Liver (tissue), 9 donors: Measurements from ENCODE around the gene OR7G2. TPM values are rescaled to one million over a fixed set of nuclear protein-coding genes. Genes with fewer than 3 reads are reported as not detected.

ENCODE experiments used
- DNase-seq: peaks from one replicate; pipeline ENCODE4 v3.0.0-alpha.2; 2017; ENCODE audit warnings: low spot score
- H3K27ac ChIP-seq, 2 donors: one replicate each; pipeline ENCODE4 v1.7.0; 2013; ENCODE audit warnings: inconsistent platforms in 2 of 2, low read length in 2 of 2, control low read depth in 1 of 2, low read depth in 1 of 2, mild to moderate bottlenecking in 1 of 2
- H3K27me3 ChIP-seq, 4 donors: one replicate each; pipeline versions ENCODE4 v1.6.1 to v1.7.0; 2013; ENCODE audit warnings: low read length in 3 of 4, inconsistent platforms in 1 of 4, mild to moderate bottlenecking in 1 of 4, moderate library complexity in 1 of 4; ENCODE audit not compliant: control insufficient read depth in 4 of 4, insufficient read depth in 4 of 4
- H3K36me3 ChIP-seq, 4 donors: one replicate each; pipeline versions ENCODE4 v1.6.1 to v1.7.0; 2013; ENCODE audit warnings: low read length in 3 of 4, mild to moderate bottlenecking in 3 of 4, low read depth in 1 of 4, moderate library complexity in 1 of 4; ENCODE audit not compliant: control insufficient read depth in 4 of 4, insufficient read depth in 3 of 4
- H3K4me1 ChIP-seq, 4 donors: one replicate each; pipeline versions ENCODE4 v1.6.1 to v1.7.0; 2013; ENCODE audit warnings: low read length in 3 of 4, mild to moderate bottlenecking in 3 of 4, moderate library complexity in 1 of 4; ENCODE audit not compliant: control insufficient read depth in 4 of 4, insufficient read depth in 4 of 4
- H3K4me3 ChIP-seq, 3 donors: one replicate each; pipeline versions ENCODE4 v1.6.1 to v1.7.0; 2013; ENCODE audit warnings: low read length in 3 of 3, control low read depth in 1 of 3, low read depth in 1 of 3, mild to moderate bottlenecking in 1 of 3
- H3K9ac ChIP-seq, 2 donors: one replicate each; pipeline ENCODE4 v1.7.0; 2013; ENCODE audit warnings: low read length in 2 of 2, mild to moderate bottlenecking in 2 of 2, moderate library complexity in 2 of 2, control low read depth in 1 of 2, low read depth in 1 of 2
- H3K9me3 ChIP-seq, 4 donors: one replicate each; pipeline versions ENCODE4 v1.6.1 to v1.7.0; 2013; ENCODE audit warnings: low read length in 3 of 4; ENCODE audit not compliant: control insufficient read depth in 4 of 4
- ATF3 ChIP-seq: IDR thresholded peaks from 2 replicates; pipeline ENCODE4 v1.6.1; 2016; ENCODE audit warnings: antibody characterized with exemption
- CTCF ChIP-seq: fragments of 150-350 bp; IDR thresholded peaks from 2 replicates; pipeline ENCODE4 v1.5.1; 2017; ENCODE audit warnings: improper control_type of control experiment, low read depth, low read length; ENCODE audit not compliant: missing input control
- EGR1 ChIP-seq, 2 donors: IDR thresholded peaks; 2 replicates each; pipeline ENCODE4 v1.6.1; 2016 to 2018; ENCODE audit warnings: antibody characterized with exemption in 2 of 2, low read depth in 2 of 2
- FOXA2 ChIP-seq: IDR thresholded peaks from 2 replicates; pipeline ENCODE4 v1.6.1; 2016; ENCODE audit warnings: antibody characterized with exemption
- GABPA ChIP-seq, 2 donors: IDR thresholded peaks in 1 of 2; conservative IDR thresholded peaks in 1 of 2; 2 replicates each; pipeline ENCODE4 v1.6.1; 2016; ENCODE audit warnings: antibody characterized with exemption in 2 of 2, mild to moderate bottlenecking in 1 of 2, moderate library complexity in 1 of 2
- HNF4A ChIP-seq, 2 donors: conservative IDR thresholded peaks; 2 replicates each; pipeline ENCODE4 v1.6.1; 2016; ENCODE audit warnings: antibody characterized with exemption in 2 of 2, mild to moderate bottlenecking in 2 of 2
- JUND ChIP-seq, 2 donors: IDR thresholded peaks; 2 replicates each; pipeline ENCODE4 v1.6.1; 2016; ENCODE audit warnings: antibody characterized with exemption in 2 of 2
- MAX ChIP-seq: IDR thresholded peaks from 2 replicates; pipeline ENCODE4 v1.6.1; 2016; ENCODE audit warnings: antibody characterized with exemption
- NR2F2 ChIP-seq: IDR thresholded peaks from 2 replicates; pipeline ENCODE4 v1.6.1; 2016; ENCODE audit warnings: antibody characterized with exemption
- RAD21 ChIP-seq, 2 donors: IDR thresholded peaks; 2 replicates each; pipeline ENCODE4 v1.6.1; 2016; ENCODE audit warnings: antibody characterized with exemption in 2 of 2, mild to moderate bottlenecking in 2 of 2
- REST ChIP-seq: IDR thresholded peaks from 2 replicates; pipeline ENCODE4 v1.6.1; 2016; ENCODE audit warnings: antibody characterized with exemption, mild to moderate bottlenecking
- RXRA ChIP-seq, 2 donors: IDR thresholded peaks; 2 replicates each; pipeline ENCODE4 v1.6.1; 2017 to 2018; ENCODE audit warnings: antibody characterized with exemption in 2 of 2, mild to moderate bottlenecking in 1 of 2
- SP1 ChIP-seq: IDR thresholded peaks from 2 replicates; pipeline ENCODE4 v1.6.1; 2018; ENCODE audit warnings: antibody characterized with exemption, mild to moderate bottlenecking
- TAF1 ChIP-seq: conservative IDR thresholded peaks from 2 replicates; pipeline ENCODE4 v1.6.1; 2016; ENCODE audit warnings: antibody characterized with exemption, mild to moderate bottlenecking
- YY1 ChIP-seq: IDR thresholded peaks from 2 replicates; pipeline ENCODE4 v1.6.1; 2016; ENCODE audit warnings: antibody characterized with exemption, mild to moderate bottlenecking
- ZBTB33 ChIP-seq: IDR thresholded peaks from 2 replicates; pipeline ENCODE4 v1.6.1; 2016; ENCODE audit warnings: antibody characterized with exemption
- WGBS: extraction: QIAGEN DNeasy Blood & Tissue Kit; methylation state at CpG from one replicate; pipeline ENCODE4 v1.1.7; 2013; 5-methylcytosine and 5-hydroxymethylcytosine counted together
- polyA plus RNA-seq, 2 donors: library from polyadenylated mRNA; stranded (reverse) in 1 of 2; unstranded in 1 of 2; fragments of 200-250 nt in 1 of 2; fragments of >200 nt in 1 of 2; fragmentation: Nextera tagmentation in 1 of 2; extraction: Ambion mirVana in 1 of 2; gene quantifications; one replicate each; pipeline versions ENCODE4 v1.2.1 to v1.2.3, GENCODE V29; 2013 to 2015
- total RNA-seq, 2 donors: library from RNA; depleted of rRNA; stranded (reverse); fragments of >200 nt; gene quantifications; one replicate each; pipeline ENCODE4 v1.2.3, GENCODE V29; 2014
- donor health status: healthy.
- donor health status: healthy.
- donor health status: healthy.
- donor health status: healthy.
- donor health status: healthy.

The OR7G2 gene
- total and polyA plus RNA-seq, 4 donors, result not detected

GRCh38 chr19:9128171-9128570, 20.9 kb upstream of the OR7G2 start:
- DNase-seq, result no peak
- WGBS, result 69% methylated on average over 3 of the region's 3 CpGs

More at GRCh38 chr19:9128171-9128570, 20.9 kb upstream of the OR7G2 start:
- H3K9me3 ChIP-seq, result no peaks in the 10 kb centered on the region
- TF ChIP-seq ZBTB33 (no peak), EGR1 (IDR thresholded peaks at IDR 0.05; ENCODE audit: low read depth in 2 of 2) (no peak), GABPA (IDR thresholded peaks at IDR 0.05 in 1 of 2, conservative IDR thresholded peaks at IDR 0.05 in 1 of 2) (no peak), CTCF (no peak), MAX (no peak), HNF4A (conservative IDR thresholded peaks at IDR 0.05) (no peak), TAF1 (no peak), FOXA2 (no peak), YY1 (no peak), RAD21 (IDR thresholded peaks at IDR 0.05) (no peak), ATF3 (no peak), RXRA (IDR thresholded peaks at IDR 0.05) (no peak), SP1 (no peak), NR2F2 (no peak), JUND (IDR thresholded peaks at IDR 0.05) (no peak), REST (no peak)
- no peaks in the 10 kb centered on the region for H3K36me3 ChIP-seq
- no peak overlapping the region for H3K9ac ChIP-seq
- H3K27ac ChIP-seq, result no peak overlapping the region
- peaks cover 0 to 1% (median 0%) of the 10 kb centered on the region in 4 donors for H3K4me1 ChIP-seq
- peaks cover 0 to 3% (median 0%) of the 10 kb centered on the region in 4 donors for H3K27me3 ChIP-seq
- H3K4me3 ChIP-seq, result no peak overlapping the region
